ENCODE measurements around the gene CTBP2. TPM values are rescaled to one million over a fixed set of nuclear protein-coding genes. Genes with fewer than 3 reads are reported as not detected.

Gene CTBP2
- total and polyA plus RNA-seq, 10 of the 15 experiments (the other 5 are each of a cell fraction or from before 2014, with no cell fraction given) = 0.02 to 0.72 (median 0.06) TPM; not detected in 2

DNA sequence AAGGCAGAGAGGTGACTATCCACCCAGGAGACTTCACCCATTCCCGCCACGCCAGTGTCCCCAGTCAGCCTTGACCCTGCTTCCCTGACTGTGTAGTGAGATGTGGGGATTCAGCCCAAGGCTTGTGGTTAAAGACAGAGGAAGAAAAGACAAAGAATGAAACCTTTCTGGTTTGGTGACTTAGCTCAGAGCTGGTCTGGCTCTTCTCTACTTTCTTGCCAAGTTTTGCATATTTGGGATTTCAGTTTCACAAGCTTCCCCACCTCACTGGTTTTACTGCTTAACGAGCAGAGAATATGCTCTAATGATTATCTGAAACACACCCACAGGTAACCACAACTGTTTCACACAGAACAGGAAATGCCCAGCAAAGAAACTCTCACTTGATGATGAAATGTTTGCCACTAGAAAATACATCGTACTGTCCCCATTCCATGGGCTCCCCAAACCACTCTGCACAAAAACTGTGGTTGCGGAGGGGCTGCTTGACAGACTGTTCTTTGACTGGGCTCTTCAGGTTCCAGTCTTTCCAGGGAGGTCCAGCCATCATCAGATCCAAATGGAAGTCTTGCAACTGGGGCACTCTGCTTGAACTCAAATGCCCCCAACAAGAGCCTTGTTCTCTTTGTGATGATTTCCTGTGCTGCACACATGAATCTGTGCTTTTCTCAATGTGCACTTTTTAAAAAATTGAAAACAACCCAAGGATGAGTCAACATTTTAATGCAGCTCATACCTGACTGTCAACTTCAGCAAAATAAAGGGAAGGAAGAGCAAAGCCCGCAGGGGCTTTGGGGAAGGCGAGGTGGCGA lies 95.5 kb downstream of the CTBP2 start (continued):
- 0 out of 2 replicates have a peak, but pooled peaks have one; percentile 9 for TF ChIP-seq PKNOX1 (IDR thresholded peaks at IDR 0.05)
- TF ChIP-seq, protein P1, sequence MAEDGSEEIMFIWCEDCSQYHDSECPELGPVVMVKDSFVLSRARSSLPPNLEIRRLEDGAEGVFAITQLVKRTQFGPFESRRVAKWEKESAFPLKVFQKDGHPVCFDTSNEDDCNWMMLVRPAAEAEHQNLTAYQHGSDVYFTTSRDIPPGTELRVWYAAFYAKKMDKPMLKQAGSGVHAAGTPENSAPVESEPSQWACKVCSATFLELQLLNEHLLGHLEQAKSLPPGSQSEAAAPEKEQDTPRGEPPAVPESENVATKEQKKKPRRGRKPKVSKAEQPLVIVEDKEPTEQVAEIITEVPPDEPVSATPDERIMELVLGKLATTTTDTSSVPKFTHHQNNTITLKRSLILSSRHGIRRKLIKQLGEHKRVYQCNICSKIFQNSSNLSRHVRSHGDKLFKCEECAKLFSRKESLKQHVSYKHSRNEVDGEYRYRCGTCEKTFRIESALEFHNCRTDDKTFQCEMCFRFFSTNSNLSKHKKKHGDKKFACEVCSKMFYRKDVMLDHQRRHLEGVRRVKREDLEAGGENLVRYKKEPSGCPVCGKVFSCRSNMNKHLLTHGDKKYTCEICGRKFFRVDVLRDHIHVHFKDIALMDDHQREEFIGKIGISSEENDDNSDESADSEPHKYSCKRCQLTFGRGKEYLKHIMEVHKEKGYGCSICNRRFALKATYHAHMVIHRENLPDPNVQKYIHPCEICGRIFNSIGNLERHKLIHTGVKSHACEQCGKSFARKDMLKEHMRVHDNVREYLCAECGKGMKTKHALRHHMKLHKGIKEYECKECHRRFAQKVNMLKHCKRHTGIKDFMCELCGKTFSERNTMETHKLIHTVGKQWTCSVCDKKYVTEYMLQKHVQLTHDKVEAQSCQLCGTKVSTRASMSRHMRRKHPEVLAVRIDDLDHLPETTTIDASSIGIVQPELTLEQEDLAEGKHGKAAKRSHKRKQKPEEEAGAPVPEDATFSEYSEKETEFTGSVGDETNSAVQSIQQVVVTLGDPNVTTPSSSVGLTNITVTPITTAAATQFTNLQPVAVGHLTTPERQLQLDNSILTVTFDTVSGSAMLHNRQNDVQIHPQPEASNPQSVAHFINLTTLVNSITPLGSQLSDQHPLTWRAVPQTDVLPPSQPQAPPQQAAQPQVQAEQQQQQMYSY (CRISPR knock-in tag; IDR thresholded peaks at IDR 0.05) = no peak
- peak; percentile 91 for TF ChIP-seq JUNB (IDR thresholded peaks at IDR 0.05)
- no peak for TF ChIP-seq ZNF274 (IDR thresholded peaks at IDR 0.05; ENCODE audit: insufficient read depth, insufficient read length)
- TF ChIP-seq, protein P2, sequence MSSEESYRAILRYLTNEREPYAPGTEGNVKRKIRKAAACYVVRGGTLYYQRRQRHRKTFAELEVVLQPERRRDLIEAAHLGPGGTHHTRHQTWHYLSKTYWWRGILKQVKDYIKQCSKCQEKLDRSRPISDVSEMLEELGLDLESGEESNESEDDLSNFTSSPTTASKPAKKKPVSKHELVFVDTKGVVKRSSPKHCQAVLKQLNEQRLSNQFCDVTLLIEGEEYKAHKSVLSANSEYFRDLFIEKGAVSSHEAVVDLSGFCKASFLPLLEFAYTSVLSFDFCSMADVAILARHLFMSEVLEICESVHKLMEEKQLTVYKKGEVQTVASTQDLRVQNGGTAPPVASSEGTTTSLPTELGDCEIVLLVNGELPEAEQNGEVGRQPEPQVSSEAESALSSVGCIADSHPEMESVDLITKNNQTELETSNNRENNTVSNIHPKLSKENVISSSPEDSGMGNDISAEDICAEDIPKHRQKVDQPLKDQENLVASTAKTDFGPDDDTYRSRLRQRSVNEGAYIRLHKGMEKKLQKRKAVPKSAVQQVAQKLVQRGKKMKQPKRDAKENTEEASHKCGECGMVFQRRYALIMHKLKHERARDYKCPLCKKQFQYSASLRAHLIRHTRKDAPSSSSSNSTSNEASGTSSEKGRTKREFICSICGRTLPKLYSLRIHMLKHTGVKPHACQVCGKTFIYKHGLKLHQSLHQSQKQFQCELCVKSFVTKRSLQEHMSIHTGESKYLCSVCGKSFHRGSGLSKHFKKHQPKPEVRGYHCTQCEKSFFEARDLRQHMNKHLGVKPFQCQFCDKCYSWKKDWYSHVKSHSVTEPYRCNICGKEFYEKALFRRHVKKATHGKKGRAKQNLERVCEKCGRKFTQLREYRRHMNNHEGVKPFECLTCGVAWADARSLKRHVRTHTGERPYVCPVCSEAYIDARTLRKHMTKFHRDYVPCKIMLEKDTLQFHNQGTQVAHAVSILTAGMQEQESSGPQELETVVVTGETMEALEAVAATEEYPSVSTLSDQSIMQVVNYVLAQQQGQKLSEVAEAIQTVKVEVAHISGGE (CRISPR knock-in tag; IDR thresholded peaks at IDR 0.05) = no peak
- TF ChIP-seq IKZF2 (IDR thresholded peaks at IDR 0.05) = peak; percentile 97 to 98
- no peak for TF ChIP-seq NFYB (IDR thresholded peaks at IDR 0.05; ENCODE audit: insufficient read depth, low read depth, low read length)
- TF ChIP-seq MYC (IDR thresholded peaks at IDR 0.05; ENCODE audit: insufficient read depth, insufficient read length, insufficient replicate concordance, low read length, severe bottlenecking) = no peak
- 0 out of 2 replicates have a peak, but pooled peaks have one; percentile 54 for TF ChIP-seq TCF7 (IDR thresholded peaks at IDR 0.05; ENCODE audit: borderline replicate concordance)
- peak; percentile 78; the same call in 1 of the 2 replicates for TF ChIP-seq BMI1 (IDR thresholded peaks at IDR 0.05; ENCODE audit: borderline replicate concordance)
- TF ChIP-seq RAD51 (IDR thresholded peaks at IDR 0.05) = no peak
- no peak; the same call in 1 of the 2 replicates for TF ChIP-seq TCF12 (IDR thresholded peaks at IDR 0.05; ENCODE audit: low read depth, low read length)
- TF ChIP-seq RELA (IDR thresholded peaks at IDR 0.05; ENCODE audit: borderline replicate concordance, partially characterized antibody) = no peak
- peak; percentile 99; the same call in 1 of the 2 replicates for TF ChIP-seq MTA3 (IDR thresholded peaks at IDR 0.05; ENCODE audit: borderline replicate concordance, low read length)
- TF ChIP-seq, protein P3, sequence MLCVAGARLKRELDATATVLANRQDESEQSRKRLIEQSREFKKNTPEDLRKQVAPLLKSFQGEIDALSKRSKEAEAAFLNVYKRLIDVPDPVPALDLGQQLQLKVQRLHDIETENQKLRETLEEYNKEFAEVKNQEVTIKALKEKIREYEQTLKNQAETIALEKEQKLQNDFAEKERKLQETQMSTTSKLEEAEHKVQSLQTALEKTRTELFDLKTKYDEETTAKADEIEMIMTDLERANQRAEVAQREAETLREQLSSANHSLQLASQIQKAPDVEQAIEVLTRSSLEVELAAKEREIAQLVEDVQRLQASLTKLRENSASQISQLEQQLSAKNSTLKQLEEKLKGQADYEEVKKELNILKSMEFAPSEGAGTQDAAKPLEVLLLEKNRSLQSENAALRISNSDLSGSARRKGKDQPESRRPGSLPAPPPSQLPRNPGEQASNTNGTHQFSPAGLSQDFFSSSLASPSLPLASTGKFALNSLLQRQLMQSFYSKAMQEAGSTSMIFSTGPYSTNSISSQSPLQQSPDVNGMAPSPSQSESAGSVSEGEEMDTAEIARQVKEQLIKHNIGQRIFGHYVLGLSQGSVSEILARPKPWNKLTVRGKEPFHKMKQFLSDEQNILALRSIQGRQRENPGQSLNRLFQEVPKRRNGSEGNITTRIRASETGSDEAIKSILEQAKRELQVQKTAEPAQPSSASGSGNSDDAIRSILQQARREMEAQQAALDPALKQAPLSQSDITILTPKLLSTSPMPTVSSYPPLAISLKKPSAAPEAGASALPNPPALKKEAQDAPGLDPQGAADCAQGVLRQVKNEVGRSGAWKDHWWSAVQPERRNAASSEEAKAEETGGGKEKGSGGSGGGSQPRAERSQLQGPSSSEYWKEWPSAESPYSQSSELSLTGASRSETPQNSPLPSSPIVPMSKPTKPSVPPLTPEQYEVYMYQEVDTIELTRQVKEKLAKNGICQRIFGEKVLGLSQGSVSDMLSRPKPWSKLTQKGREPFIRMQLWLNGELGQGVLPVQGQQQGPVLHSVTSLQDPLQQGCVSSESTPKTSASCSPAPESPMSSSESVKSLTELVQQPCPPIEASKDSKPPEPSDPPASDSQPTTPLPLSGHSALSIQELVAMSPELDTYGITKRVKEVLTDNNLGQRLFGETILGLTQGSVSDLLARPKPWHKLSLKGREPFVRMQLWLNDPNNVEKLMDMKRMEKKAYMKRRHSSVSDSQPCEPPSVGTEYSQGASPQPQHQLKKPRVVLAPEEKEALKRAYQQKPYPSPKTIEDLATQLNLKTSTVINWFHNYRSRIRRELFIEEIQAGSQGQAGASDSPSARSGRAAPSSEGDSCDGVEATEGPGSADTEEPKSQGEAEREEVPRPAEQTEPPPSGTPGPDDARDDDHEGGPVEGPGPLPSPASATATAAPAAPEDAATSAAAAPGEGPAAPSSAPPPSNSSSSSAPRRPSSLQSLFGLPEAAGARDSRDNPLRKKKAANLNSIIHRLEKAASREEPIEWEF (IDR thresholded peaks at IDR 0.05; ENCODE audit: insufficient replicate concordance, low read depth, low read length) = peak; percentile 31

All from GM12878 (cell line).